GM19467 (cell line): ENCODE data around the gene AMMECR1.
"Not testable (repeated sequence)": the region's sequence is repeated elsewhere in the genome, so short reads cannot be mapped to it uniquely, and the experiment has no call there.

Experiments
- ATAC-seq: cut with Tn5 transposase; IDR thresholded peaks from one replicate; pipeline ENCODE4 v1.9.1; 2021; ENCODE audit warnings: mild to moderate bottlenecking, moderate library complexity; ENCODE audit not compliant: unreplicated experiment

AMMECR1 gene

GRCh38 chrX:110173192-110174175, 144.4 kb downstream of the AMMECR1 start:
- no peak for ATAC-seq

GRCh38 chrX:110172215-110172614, 145.7 kb downstream of the AMMECR1 start:
- peak; percentile 96 for ATAC-seq

- ATAC-seq = no peak
Observed at GRCh38 chrX:110171442-110171841, 146.4 kb downstream of the AMMECR1 start.

GRCh38 chrX:110170029-110170428, 147.9 kb downstream of the AMMECR1 start:
- no peak for ATAC-seq

- ATAC-seq = no peak
Observed at GRCh38 chrX:110168585-110168984, 149.3 kb downstream of the AMMECR1 start.

- ATAC-seq = no peak
Observed at GRCh38 chrX:110167952-110168451, 149.9 kb downstream of the AMMECR1 start.

GRCh38 chrX:110163488-110163887, 154.4 kb downstream of the AMMECR1 start:
- no peak for ATAC-seq

GRCh38 chrX:110162867-110163266, 155.0 kb downstream of the AMMECR1 start:
- ATAC-seq = no peak

GRCh38 chrX:110162131-110162530, 155.8 kb downstream of the AMMECR1 start:
- no peak for ATAC-seq

- ATAC-seq = no peak
Observed at GRCh38 chrX:110161361-110161686, 156.6 kb downstream of the AMMECR1 start.

GRCh38 chrX:110159865-110160264, 158.0 kb downstream of the AMMECR1 start:
- ATAC-seq = no peak

- ATAC-seq = no peak
Observed at GRCh38 chrX:110159235-110159634, 158.7 kb downstream of the AMMECR1 start.

GRCh38 chrX:110157444-110157843, 160.4 kb downstream of the AMMECR1 start:
- no peak for ATAC-seq

- no peak for ATAC-seq
Observed at GRCh38 chrX:110156167-110156754, 161.6 kb downstream of the AMMECR1 start.

- ATAC-seq = no peak
Observed at GRCh38 chrX:110155759-110156158, 162.1 kb downstream of the AMMECR1 start.

GRCh38 chrX:110154328-110154727, 163.6 kb downstream of the AMMECR1 start:
- ATAC-seq = not testable (repeated sequence)

- no peak for ATAC-seq
Observed at GRCh38 chrX:110153896-110154295, 164.0 kb downstream of the AMMECR1 start.

GRCh38 chrX:110153244-110153643, 164.6 kb downstream of the AMMECR1 start:
- no peak for ATAC-seq

GRCh38 chrX:110146521-110146920, 171.4 kb downstream of the AMMECR1 start:
- ATAC-seq = peak; percentile 61

- peak; percentile 57 for ATAC-seq
Observed at GRCh38 chrX:110145854-110146253, 172.0 kb downstream of the AMMECR1 start.

GRCh38 chrX:110145311-110145710, 172.6 kb downstream of the AMMECR1 start:
- no peak for ATAC-seq
